Left ventricle myocardium inferior (tissue), 1 donor: Measurements from ENCODE around the gene CCDC88B. TPM values are rescaled to one million over a fixed set of nuclear protein-coding genes. Genes with fewer than 3 reads are reported as not detected.

Source experiments
- DNase-seq: peaks from one replicate; pipeline ENCODE4 v3.0.0-alpha.2; 2020
- H3K27ac ChIP-seq: fragments of 200-600 bp; replicated peaks from 2 replicates; pipeline ENCODE4 v1.8.0; 2021
- H3K27me3 ChIP-seq: fragments of 200-600 bp; 2 replicates; pipeline ENCODE4 v1.8.0; 2021; ENCODE audit warnings: low read depth
- H3K36me3 ChIP-seq: fragments of 200-600 bp; 2 replicates; pipeline ENCODE4 v1.8.0; 2021
- H3K4me1 ChIP-seq: fragments of 200-600 bp; 2 replicates; pipeline ENCODE4 v1.8.0; 2021
- H3K4me3 ChIP-seq: fragments of 200-600 bp; 2 replicates; pipeline ENCODE4 v1.8.0; 2021; ENCODE audit warnings: mild to moderate bottlenecking, moderate library complexity
- H3K9me3 ChIP-seq: fragments of 200-600 bp; replicated peaks from 2 replicates; pipeline ENCODE4 v1.8.0; 2021
- CTCF ChIP-seq: fragments of 200-600 bp; IDR thresholded peaks from 2 replicates; pipeline ENCODE4 v1.8.0; 2021; ENCODE audit warnings: antibody characterized with exemption, mild to moderate bottlenecking, borderline replicate concordance
- intact Hi-C: fragments of 100-400 bp; cut with micrococcal nuclease; formaldehyde crosslinking; loops from one replicate; pipeline ENCODE4 v1.11.0; 2022
- total RNA-seq: library from RNA; stranded (reverse); fragmentation: NEBNext Ultra II Directional; extraction: Animal tissue kit (Norgen Biotek cat#: 25700); gene quantifications from one replicate; pipeline ENCODE4 v1.2.1, GENCODE V29; 2021
- donor health status: DM: no; HTN: yes; CAD: no; lungs with severe emphysema.

Gene CCDC88B
- total RNA-seq, 1 donor from 2014 or later: 7.5 TPM

GRCh38 chr11:64342869-64343745, 3.1 kb downstream of the CCDC88B start:
- Histone ChIP-seq H3K4me1 (peaks cover 18% of the 10 kb centered on the region), H3K27ac (peak overlapping the region; percentile 79), H3K36me3 (no peaks in the 10 kb centered on the region), H3K27me3 (peaks cover 7% of the 10 kb centered on the region), H3K9me3 (no peaks in the 10 kb centered on the region), H3K4me3 (peak overlapping the region; percentile 61)
- DNase-seq: no peak
- intact Hi-C loops: no loop called here
- no peak for TF ChIP-seq CTCF

DNA sequence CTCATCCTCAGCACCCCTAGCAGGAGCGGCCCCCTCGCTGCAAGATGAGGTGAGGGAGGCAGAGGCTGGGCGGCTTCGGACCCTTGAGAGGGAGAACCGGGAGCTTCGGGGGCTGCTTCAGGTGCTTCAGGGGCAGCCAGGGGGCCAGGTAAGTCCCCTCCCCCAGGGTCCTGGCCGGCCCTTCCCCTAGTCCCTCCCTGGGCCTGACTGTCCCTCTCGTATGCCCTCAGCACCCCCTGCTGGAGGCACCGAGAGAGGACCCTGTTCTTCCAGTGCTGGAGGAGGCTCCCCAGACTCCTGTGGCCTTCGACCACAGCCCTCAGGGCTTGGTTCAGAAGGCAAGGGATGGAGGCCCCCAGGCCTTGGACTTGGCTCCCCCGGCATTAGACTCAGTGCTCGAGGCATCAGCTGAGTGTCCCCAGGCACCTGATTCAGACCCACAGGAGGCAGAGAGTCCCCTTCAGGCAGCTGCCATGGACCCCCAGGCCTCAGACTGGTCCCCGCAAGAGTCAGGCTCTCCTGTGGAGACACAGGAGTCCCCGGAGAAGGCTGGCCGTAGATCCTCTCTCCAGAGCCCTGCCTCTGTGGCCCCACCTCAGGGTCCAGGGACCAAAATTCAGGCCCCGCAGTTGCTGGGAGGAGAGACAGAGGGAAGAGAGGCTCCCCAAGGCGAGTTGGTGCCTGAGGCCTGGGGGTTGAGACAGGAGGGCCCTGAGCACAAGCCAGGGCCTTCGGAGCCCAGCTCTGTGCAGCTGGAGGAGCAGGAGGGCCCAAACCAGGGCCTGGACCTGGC, 4.0 kb downstream of the CCDC88B start:
- Histone ChIP-seq H3K4me1 (peaks cover 18% of the 10 kb centered on the region), H3K27ac (no peak overlapping the region), H3K36me3 (no peaks in the 10 kb centered on the region), H3K27me3 (peaks cover 7% of the 10 kb centered on the region), H3K9me3 (no peaks in the 10 kb centered on the region), H3K4me3 (no peak overlapping the region)
- intact Hi-C loops: no loop called here
- TF ChIP-seq CTCF: peak; percentile 53
- no peak for DNase-seq

- H3K9me3 ChIP-seq: no peaks in the 10 kb centered on the region
- intact Hi-C loops: no loop called here
- no peak for TF ChIP-seq CTCF
- H3K4me1 ChIP-seq: peaks cover 18% of the 10 kb centered on the region
- no peak for DNase-seq
- H3K27me3 ChIP-seq: peaks cover 7% of the 10 kb centered on the region
- H3K4me3 ChIP-seq: no peak overlapping the region
- no peak overlapping the region for H3K27ac ChIP-seq
- no peaks in the 10 kb centered on the region for H3K36me3 ChIP-seq
Observed at GRCh38 chr11:64344787-64345186, 4.8 kb downstream of the CCDC88B start.

GRCh38 chr11:64347193-64347867, 7.3 kb downstream of the CCDC88B start:
- H3K27me3 ChIP-seq: no peaks in the 10 kb centered on the region
- no peak for TF ChIP-seq CTCF
- no peak overlapping the region for H3K27ac ChIP-seq
- H3K4me1 ChIP-seq: peaks cover 12% of the 10 kb centered on the region
- intact Hi-C loops: no loop called here
- H3K9me3 ChIP-seq: no peaks in the 10 kb centered on the region
- H3K36me3 ChIP-seq: no peaks in the 10 kb centered on the region
- no peak overlapping the region for H3K4me3 ChIP-seq
- no peak for DNase-seq

GRCh38 chr11:64348383-64349024, 8.5 kb downstream of the CCDC88B start:
- H3K9me3 ChIP-seq: no peaks in the 10 kb centered on the region
- H3K27ac ChIP-seq: no peak overlapping the region
- H3K4me1 ChIP-seq: peaks cover 2% of the 10 kb centered on the region
- no peaks in the 10 kb centered on the region for H3K36me3 ChIP-seq
- DNase-seq: no peak
- intact Hi-C loops: no loop called here
- H3K27me3 ChIP-seq: no peaks in the 10 kb centered on the region
- no peak overlapping the region for H3K4me3 ChIP-seq
- TF ChIP-seq CTCF: no peak
